GM23338 (cell line): ENCODE data around the gene NLGN3.

Experiments used
- CREB1 ChIP-seq: fragments of 250-450 bp; sonication (Bioruptor Pico); IDR thresholded peaks from 2 replicates; pipeline ENCODE4 v1.5.0; 2020; ENCODE audit warnings: low read depth, mild to moderate bottlenecking, moderate library complexity
- CTCF ChIP-seq, 2 experiments: fragments of 200-600 bp in 1 of 2; sonication (generic) in 1 of 2; conservative IDR thresholded peaks; 2 replicates each; pipeline versions ENCODE4 v1.5.1 to v1.6.1; 2016 to 2017; ENCODE audit warnings: antibody characterized with exemption in 2 of 2, low read depth in 2 of 2, mild to moderate bottlenecking in 2 of 2, moderate library complexity in 1 of 2
- ETS1 ChIP-seq: IDR thresholded peaks from 2 replicates; pipeline ENCODE4 v1.6.1; 2016; ENCODE audit warnings: antibody characterized with exemption
- EZH2 ChIP-seq: fragments of 200-600 bp; sonication (generic); IDR thresholded peaks from one replicate; pipeline ENCODE4 v1.8.0; 2017; ENCODE audit warnings: antibody characterized with exemption, mild to moderate bottlenecking, low read depth; ENCODE audit not compliant: unreplicated experiment
- EZH2phosphoT487 ChIP-seq: fragments of 200-600 bp; sonication (generic); IDR thresholded peaks from one replicate; pipeline ENCODE4 v1.8.1; 2018; ENCODE audit warnings: antibody characterized with exemption; ENCODE audit not compliant: unreplicated experiment
- JUNB ChIP-seq: IDR thresholded peaks from one replicate; pipeline ENCODE4 v1.6.1; 2016; ENCODE audit warnings: antibody characterized with exemption; ENCODE audit not compliant: unreplicated experiment
- NANOG ChIP-seq: IDR thresholded peaks from 2 replicates; pipeline ENCODE4 v1.6.1; 2016; ENCODE audit warnings: antibody characterized with exemption, borderline replicate concordance
- POLR2AphosphoS5 ChIP-seq: IDR thresholded peaks from 2 replicates; pipeline ENCODE4 v1.6.1; 2016; ENCODE audit warnings: antibody characterized with exemption, low read depth
- REST ChIP-seq: IDR thresholded peaks from one replicate; pipeline ENCODE4 v1.6.1; 2018; ENCODE audit warnings: antibody characterized with exemption; ENCODE audit not compliant: unreplicated experiment
- STAT1 ChIP-seq: IDR thresholded peaks from one replicate; pipeline ENCODE4 v1.6.1; 2016; ENCODE audit warnings: antibody characterized with exemption; ENCODE audit not compliant: unreplicated experiment
- ZNF331 ChIP-seq: fragments of 250-450 bp; sonication (Bioruptor Pico); IDR thresholded peaks from 2 replicates; pipeline ENCODE4 v1.5.0; 2020; ENCODE audit warnings: low read depth, mild to moderate bottlenecking, moderate library complexity
- ZNF462 ChIP-seq: fragments of 250-450 bp; sonication (Bioruptor Pico); IDR thresholded peaks from 2 replicates; pipeline ENCODE4 v1.5.0; 2020; ENCODE audit warnings: mild to moderate bottlenecking, moderate library complexity

GRCh38 chrX:71147496-71148277 is 3.0 kb downstream of the NLGN3 start:
- no peak for TF ChIP-seq EZH2
- TF ChIP-seq ZNF462 (CRISPR knock-in tag) = no peak
- peak in 1 of 2 experiments; percentile 17; a peak in 1 of 4 replicates for TF ChIP-seq CTCF (conservative IDR thresholded peaks at IDR 0.05; ENCODE audit: low read depth in 2 of 2)
- TF ChIP-seq NANOG = no peak
- no peak for TF ChIP-seq REST
- TF ChIP-seq STAT1 = no peak
- no peak for TF ChIP-seq ZNF331 (CRISPR knock-in tag)
- TF ChIP-seq CREB1 (CRISPR knock-in tag) = no peak
- no peak for TF ChIP-seq POLR2AphosphoS5
- no peak for TF ChIP-seq EZH2phosphoT487
- no peak for TF ChIP-seq JUNB
- TF ChIP-seq ETS1 = no peak
